WI38 (cell line): ENCODE data around the gene SULF2.

ENCODE experiments used
- H3K4me3 ChIP-seq: 2 replicates; pipeline ENCODE4 v1.5.1; 2011; ENCODE audit warnings: low read depth, mild to moderate bottlenecking, control low read depth, low read length
- CTCF ChIP-seq: IDR thresholded peaks from 2 replicates; pipeline ENCODE4 v1.5.1; 2012; ENCODE audit warnings: low read depth, mild to moderate bottlenecking, control low read depth, low read length

SULF2 gene

GRCh38 chr20:47677635-47678453, 107.4 kb downstream of the SULF2 start:
- peak; percentile 60 for TF ChIP-seq CTCF
- no peak overlapping the region for H3K4me3 ChIP-seq

- H3K4me3 ChIP-seq = no peak overlapping the region
Observed at GRCh38 chr20:47676912-47677634, 108.2 kb downstream of the SULF2 start.

GRCh38 chr20:47676219-47676721, 109.0 kb downstream of the SULF2 start:
- no peak overlapping the region for H3K4me3 ChIP-seq
- no peak for TF ChIP-seq CTCF

More at GRCh38 chr20:47676912-47677634, 108.2 kb downstream of the SULF2 start:
- no peak for TF ChIP-seq CTCF

- H3K4me3 ChIP-seq = no peak overlapping the region
Observed at GRCh38 chr20:47675190-47676142, 109.8 kb downstream of the SULF2 start.

GRCh38 chr20:47674686-47675085, 110.6 kb downstream of the SULF2 start:
- TF ChIP-seq CTCF = no peak

More at GRCh38 chr20:47675190-47676142, 109.8 kb downstream of the SULF2 start:
- no peak for TF ChIP-seq CTCF

GRCh38 chr20:47674145-47674544, 111.1 kb downstream of the SULF2 start:
- no peak for TF ChIP-seq CTCF

More at GRCh38 chr20:47674686-47675085, 110.6 kb downstream of the SULF2 start:
- no peak overlapping the region for H3K4me3 ChIP-seq

More at GRCh38 chr20:47674145-47674544, 111.1 kb downstream of the SULF2 start:
- H3K4me3 ChIP-seq = no peak overlapping the region
